H9 (cell line): ENCODE measurements around the gene MYO18A. TPM values are rescaled to one million over a fixed set of nuclear protein-coding genes. Genes with fewer than 3 reads are reported as not detected.

Source experiments
- DNase-seq: peaks from one replicate; pipeline ENCODE4 v3.0.0-alpha.2; 2017
- H2AFZ ChIP-seq: one replicate; pipeline ENCODE4 v1.6.1; 2013; ENCODE audit warnings: mild to moderate bottlenecking, low read length, control low read depth, moderate library complexity
- H2AK5ac ChIP-seq: 2 replicates; pipeline ENCODE4 v1.6.1; 2013; ENCODE audit warnings: low read length, control low read depth, mixed read lengths; ENCODE audit not compliant: insufficient read length
- H2BK120ac ChIP-seq: one replicate; pipeline ENCODE4 v1.6.1; 2013; ENCODE audit warnings: low read depth, mild to moderate bottlenecking, low read length, control low read depth, inconsistent platforms; ENCODE audit not compliant: poor library complexity, severe bottlenecking
- H2BK12ac ChIP-seq: 2 replicates; pipeline ENCODE4 v1.6.1; 2013; ENCODE audit warnings: low read length, control low read depth, mixed read lengths, low read depth; ENCODE audit not compliant: insufficient read length
- H2BK15ac ChIP-seq: 2 replicates; pipeline ENCODE4 v1.6.1; 2013; ENCODE audit warnings: low read depth, low read length, control low read depth
- H2BK20ac ChIP-seq: one replicate; pipeline ENCODE4 v1.6.1; 2013; ENCODE audit warnings: low read depth, mild to moderate bottlenecking, low read length, control low read depth, inconsistent platforms; ENCODE audit not compliant: poor library complexity, severe bottlenecking
- H2BK5ac ChIP-seq: 2 replicates; pipeline ENCODE4 v1.6.1; 2013; ENCODE audit warnings: low read length, control low read depth, mixed read lengths; ENCODE audit not compliant: insufficient read length
- H3K14ac ChIP-seq: 2 replicates; pipeline ENCODE4 v1.6.1; 2013; ENCODE audit warnings: low read length, control low read depth; ENCODE audit not compliant: insufficient read depth
- H3K18ac ChIP-seq: 2 replicates; pipeline ENCODE4 v1.6.1; 2013; ENCODE audit warnings: low read depth, mild to moderate bottlenecking, mixed read lengths, low read length, control low read depth; ENCODE audit not compliant: insufficient read length
- H3K23ac ChIP-seq: 2 replicates; pipeline ENCODE4 v1.6.1; 2013; ENCODE audit warnings: low read length, control low read depth, mixed read lengths, low read depth; ENCODE audit not compliant: insufficient read length
- H3K23me2 ChIP-seq: 2 replicates; pipeline ENCODE4 v1.6.1; 2013; ENCODE audit warnings: low read depth, mild to moderate bottlenecking, mixed read lengths, low read length, control low read depth; ENCODE audit not compliant: insufficient read length, poor library complexity, severe bottlenecking
- H3K27ac ChIP-seq: 2 replicates; pipeline ENCODE4 v1.5.1; 2013; ENCODE audit warnings: low read length, control low read depth, mixed read lengths, low read depth; ENCODE audit not compliant: insufficient read length
- H3K27me3 ChIP-seq: 2 replicates; pipeline ENCODE4 v1.6.1; 2013; ENCODE audit warnings: low read length, control low read depth, inconsistent platforms; ENCODE audit not compliant: insufficient read depth
- H3K4ac ChIP-seq: 2 replicates; pipeline ENCODE4 v1.6.1; 2013; ENCODE audit warnings: low read depth, mild to moderate bottlenecking, control low read depth, inconsistent platforms, low read length, moderate library complexity
- H3K4me1 ChIP-seq: 2 replicates; pipeline ENCODE4 v1.6.1; 2013; ENCODE audit warnings: low read length, control low read depth, inconsistent platforms; ENCODE audit not compliant: insufficient read depth
- H3K4me2 ChIP-seq: 2 replicates; pipeline ENCODE4 v1.6.1; 2013; ENCODE audit warnings: low read length, control low read depth, mixed read lengths; ENCODE audit not compliant: insufficient read length, insufficient read depth
- H3K56ac ChIP-seq: 2 replicates; pipeline ENCODE4 v1.6.1; 2013; ENCODE audit warnings: low read depth, mild to moderate bottlenecking, mixed read lengths, low read length, control low read depth; ENCODE audit not compliant: insufficient read length
- H3K79me1 ChIP-seq: 2 replicates; pipeline ENCODE4 v1.6.1; 2013; ENCODE audit warnings: low read depth, mild to moderate bottlenecking, moderate library complexity, low read length, control low read depth, inconsistent platforms; ENCODE audit not compliant: insufficient read depth, poor library complexity, severe bottlenecking
- H3K79me2 ChIP-seq: 2 replicates; pipeline ENCODE4 v1.6.1; 2013; ENCODE audit warnings: low read length, control low read depth, inconsistent platforms; ENCODE audit not compliant: insufficient read depth
- H3K9ac ChIP-seq: 2 replicates; pipeline ENCODE4 v1.6.1; 2013; ENCODE audit warnings: low read length, control low read depth, mixed read lengths; ENCODE audit not compliant: insufficient read length; ENCODE audit errors: extremely low read depth
- H3K9me3 ChIP-seq: one replicate; pipeline ENCODE4 v1.6.1; 2013; ENCODE audit warnings: low read depth, low read length, inconsistent platforms; ENCODE audit not compliant: control insufficient read depth
- H3T11ph ChIP-seq: one replicate; pipeline ENCODE4 v1.6.1; 2013; ENCODE audit warnings: mild to moderate bottlenecking, low read length, control low read depth, inconsistent platforms
- H4K20me1 ChIP-seq: one replicate; pipeline ENCODE4 v1.6.1; 2013; ENCODE audit not compliant: control insufficient read depth, insufficient read length, insufficient read depth
- H4K5ac ChIP-seq: 2 replicates; pipeline ENCODE4 v1.6.1; 2013; ENCODE audit warnings: low read depth, mild to moderate bottlenecking, mixed read lengths, low read length, control low read depth; ENCODE audit not compliant: insufficient read length
- H4K8ac ChIP-seq: replicated peaks from 2 replicates; pipeline ENCODE4 v1.6.1; 2013; ENCODE audit warnings: low read length, control low read depth, mixed read lengths, low read depth; ENCODE audit not compliant: insufficient read length
- H4K91ac ChIP-seq: 2 replicates; pipeline ENCODE4 v1.6.1; 2013; ENCODE audit warnings: low read depth, mild to moderate bottlenecking, moderate library complexity, mixed read lengths, low read length, control low read depth; ENCODE audit not compliant: insufficient read length
- H3K27ac Mint-ChIP-seq, 3 experiments: 2 replicates in 2 of 3; 3 replicates in 1 of 3; pipeline ENCODE4 v1.8.0; 2020 to 2021; ENCODE audit warnings: mixed read lengths in 3 of 3, mild to moderate bottlenecking in 1 of 3, moderate library complexity in 1 of 3
- H3K27me3 Mint-ChIP-seq: 2 replicates; pipeline ENCODE4 v1.8.0; 2021; ENCODE audit warnings: low read depth, mild to moderate bottlenecking, moderate library complexity, mixed read lengths
- H3K36me3 Mint-ChIP-seq, 3 experiments: 2 replicates in 2 of 3; 3 replicates in 1 of 3; pipeline ENCODE4 v1.8.0; 2020 to 2021; ENCODE audit warnings: low read depth in 3 of 3, mixed read lengths in 3 of 3; ENCODE audit not compliant: insufficient read depth in 1 of 3
- H3K4me1 Mint-ChIP-seq, 2 experiments: 2 replicates each; pipeline ENCODE4 v1.8.0; 2020; ENCODE audit warnings: mixed read lengths in 2 of 2
- H3K4me3 Mint-ChIP-seq, 2 experiments: 2 replicates in 1 of 2; 3 replicates in 1 of 2; pipeline ENCODE4 v1.8.0; 2020 to 2021; ENCODE audit warnings: mild to moderate bottlenecking in 2 of 2, mixed read lengths in 2 of 2, moderate library complexity in 1 of 2
- H3K9me3 Mint-ChIP-seq, 2 experiments: 2 replicates in 1 of 2; 3 replicates in 1 of 2; pipeline ENCODE4 v1.8.0; 2020; ENCODE audit warnings: mild to moderate bottlenecking in 2 of 2, mixed read lengths in 2 of 2, moderate library complexity in 1 of 2
- WGBS: extraction: QIAGEN DNeasy Blood & Tissue Kit; methylation state at CpG from one replicate; pipeline ENCODE4 v1.1.7; 2013; ENCODE audit warnings: missing lambda C conversion rate, low lambda C conversion rate, mixed read lengths; ENCODE audit not compliant: insufficient read length; ENCODE audit errors: extremely low coverage; 5-methylcytosine and 5-hydroxymethylcytosine counted together
- total RNA-seq: library from RNA; stranded (reverse); gene quantifications from 2 replicates; pipeline ENCODE4 v1.2.1, GENCODE V29; 2021
- TF ChIP-seq, protein P1 (sequence below): fragments of 200-600 bp; sonication (generic); conservative IDR thresholded peaks from 3 replicates; pipeline ENCODE4 v1.8.0; 2021; ENCODE audit warnings: antibody characterized with exemption, mild to moderate bottlenecking

Gene MYO18A
- total RNA-seq, 1 experiment from 2014 or later: 21.6 TPM

DNA sequence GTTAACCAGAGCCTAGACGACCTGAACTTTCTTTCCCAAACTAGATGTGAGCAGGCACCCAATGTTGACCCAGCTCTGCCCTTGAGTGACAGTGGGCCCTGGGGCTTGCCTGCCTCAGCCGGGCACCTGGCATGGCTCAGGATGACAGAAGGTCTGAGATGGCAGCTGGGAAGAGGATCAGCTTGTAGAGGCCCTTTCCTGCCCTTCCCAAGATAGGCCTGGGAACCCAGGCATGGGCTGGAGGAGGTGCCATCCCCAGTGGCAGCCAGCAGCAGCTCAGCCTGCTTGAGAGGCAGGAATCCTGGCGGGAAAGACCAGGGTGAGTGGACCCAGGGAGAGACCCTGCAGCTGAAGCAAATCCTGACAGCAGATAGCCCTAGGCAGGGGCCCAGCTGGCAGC, 78.2 kb downstream of the MYO18A start:
- H3K56ac ChIP-seq: no peak overlapping the region
- TF ChIP-seq, protein P1, sequence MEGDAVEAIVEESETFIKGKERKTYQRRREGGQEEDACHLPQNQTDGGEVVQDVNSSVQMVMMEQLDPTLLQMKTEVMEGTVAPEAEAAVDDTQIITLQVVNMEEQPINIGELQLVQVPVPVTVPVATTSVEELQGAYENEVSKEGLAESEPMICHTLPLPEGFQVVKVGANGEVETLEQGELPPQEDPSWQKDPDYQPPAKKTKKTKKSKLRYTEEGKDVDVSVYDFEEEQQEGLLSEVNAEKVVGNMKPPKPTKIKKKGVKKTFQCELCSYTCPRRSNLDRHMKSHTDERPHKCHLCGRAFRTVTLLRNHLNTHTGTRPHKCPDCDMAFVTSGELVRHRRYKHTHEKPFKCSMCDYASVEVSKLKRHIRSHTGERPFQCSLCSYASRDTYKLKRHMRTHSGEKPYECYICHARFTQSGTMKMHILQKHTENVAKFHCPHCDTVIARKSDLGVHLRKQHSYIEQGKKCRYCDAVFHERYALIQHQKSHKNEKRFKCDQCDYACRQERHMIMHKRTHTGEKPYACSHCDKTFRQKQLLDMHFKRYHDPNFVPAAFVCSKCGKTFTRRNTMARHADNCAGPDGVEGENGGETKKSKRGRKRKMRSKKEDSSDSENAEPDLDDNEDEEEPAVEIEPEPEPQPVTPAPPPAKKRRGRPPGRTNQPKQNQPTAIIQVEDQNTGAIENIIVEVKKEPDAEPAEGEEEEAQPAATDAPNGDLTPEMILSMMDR: no peak
- Mint-ChIP-seq H3K27me3 (no peaks in the 10 kb centered on the region; the same call in 1 of the 2 replicates), H3K36me3 (peaks cover 14 to 44% (median 22%) of the 10 kb centered on the region in 3 experiments; a peak in 6 of 7 replicates), H3K27ac (peak overlapping the region; percentile 23 to 78 (median 52); a peak in 4 of 7 replicates), H3K4me3 (no peak overlapping the region), H3K4me1 (peaks cover 8 to 13% of the 10 kb centered on the region in 2 experiments), H3K9me3 (no peaks in the 10 kb centered on the region)
- H3K9me3 ChIP-seq: no peaks in the 10 kb centered on the region
- no peaks in the 10 kb centered on the region for H3K79me1 ChIP-seq
- H3K79me2 ChIP-seq: no peaks in the 10 kb centered on the region
- H3K23me2 ChIP-seq: no peaks in the 10 kb centered on the region
- no peak overlapping the region for H2AK5ac ChIP-seq
- no peak overlapping the region for H4K5ac ChIP-seq
- no peaks in the 10 kb centered on the region for H3K27me3 ChIP-seq
- H4K8ac ChIP-seq: no peak overlapping the region
- no peak overlapping the region for H3K9ac ChIP-seq
- H3K14ac ChIP-seq: no peak overlapping the region
- H2BK15ac ChIP-seq: no peak overlapping the region
- H2BK20ac ChIP-seq: no peak overlapping the region
- no peaks in the 10 kb centered on the region for H4K20me1 ChIP-seq
- DNase-seq: no peak
- no peak overlapping the region for H3K27ac ChIP-seq
- H3K23ac ChIP-seq: no peak overlapping the region
- H3K4me2 ChIP-seq: no peak overlapping the region
- no peak overlapping the region for H3K4ac ChIP-seq
- H4K91ac ChIP-seq: no peak overlapping the region
- H2AFZ ChIP-seq: no peak overlapping the region
- no peaks in the 10 kb centered on the region for H3K4me1 ChIP-seq
- no peak overlapping the region for H2BK5ac ChIP-seq
- WGBS: no CpG with 5 or more reads among the region's 3 CpGs
- no peak overlapping the region for H2BK120ac ChIP-seq
- H3K18ac ChIP-seq: no peak overlapping the region
- H3T11ph ChIP-seq: no peak overlapping the region
- H2BK12ac ChIP-seq: no peak overlapping the region
